Measurements from ENCODE around the gene CALHM2. TPM values are rescaled to one million over a fixed set of nuclear protein-coding genes. Genes with fewer than 3 reads are reported as not detected.

Gene CALHM2
- total RNA-seq, 4 donors from 2014 or later = 5.0 to 40.1 (median 9.3) TPM

- no peak overlapping the region for H3K4me3 ChIP-seq
- no peak overlapping the region for H3K27ac ChIP-seq
- 89% methylated on average over 4 of the region's 4 CpGs; no CpG with 5 or more reads in 1 of the 2 donors for WGBS, 2 donors
- H3K27me3 ChIP-seq = no peaks in the 10 kb centered on the region
- DNase-seq = no peak
- H3K36me3 ChIP-seq = peaks cover 21 to 100% (median 56%) of the 10 kb centered on the region in 3 donors
- H3K4me1 ChIP-seq = peaks cover 0 to 16% (median under 1%) of the 10 kb centered on the region in 3 donors
- intact Hi-C loops (cut with DNase I) = no loop called here
- H3K9me3 ChIP-seq = no peaks in the 10 kb centered on the region
- TF ChIP-seq CTCF (IDR thresholded peaks at IDR 0.05) (no peak), POLR2A (IDR thresholded peaks at IDR 0.05) (no peak)
Measured at GRCh38 chr10:103439776-103440175, 12.4 kb downstream of the CALHM2 start.

GRCh38 chr10:103433858-103434257, 18.3 kb downstream of the CALHM2 start:
- H3K27me3 ChIP-seq = no peaks in the 10 kb centered on the region
- DNase-seq = no peak
- H3K4me1 ChIP-seq = no peaks in the 10 kb centered on the region
- H3K9me3 ChIP-seq = no peaks in the 10 kb centered on the region
- H3K36me3 ChIP-seq = peaks cover 31 to 100% (median 37%) of the 10 kb centered on the region in 3 donors
- intact Hi-C loops (cut with DNase I) = no loop called here
- WGBS, 2 donors = 55 to 65% methylated on average over 2 of the region's 2 CpGs
- H3K4me3 ChIP-seq = no peak overlapping the region
- TF ChIP-seq POLR2A (IDR thresholded peaks at IDR 0.05) (no peak), CTCF (IDR thresholded peaks at IDR 0.05) (no peak)
- no peak overlapping the region for H3K27ac ChIP-seq

GRCh38 chr10:103431902-103432301, 20.3 kb downstream of the CALHM2 start:
- TF ChIP-seq CTCF (IDR thresholded peaks at IDR 0.05) (no peak), POLR2A (IDR thresholded peaks at IDR 0.05) (no peak)
- Histone ChIP-seq H3K4me1 (no peaks in the 10 kb centered on the region), H3K36me3 (peaks cover 17 to 100% (median 31%) of the 10 kb centered on the region in 3 donors), H3K27me3 (no peaks in the 10 kb centered on the region), H3K4me3 (no peak overlapping the region), H3K27ac (no peak overlapping the region), H3K9me3 (no peaks in the 10 kb centered on the region)
- intact Hi-C loops (cut with DNase I) = no loop called here
- 64 to 70% methylated on average over 8 of the region's 8 CpGs for WGBS, 2 donors
- no peak for DNase-seq

GRCh38 chr10:103429647-103430046, 22.5 kb downstream of the CALHM2 start:
- TF ChIP-seq CTCF (IDR thresholded peaks at IDR 0.05) = no peak
- TF ChIP-seq POLR2A (IDR thresholded peaks at IDR 0.05) = no peak
- no peaks in the 10 kb centered on the region for H3K9me3 ChIP-seq
- H3K27me3 ChIP-seq = no peaks in the 10 kb centered on the region
- H3K4me1 ChIP-seq = no peaks in the 10 kb centered on the region
- peaks cover 9 to 100% (median 42%) of the 10 kb centered on the region in 3 donors for H3K36me3 ChIP-seq
- 87 to 94% methylated on average over 5 of the region's 5 CpGs for WGBS, 2 donors
- H3K27ac ChIP-seq = no peak overlapping the region
- no peak overlapping the region for H3K4me3 ChIP-seq
- no peak for DNase-seq
- intact Hi-C loops (cut with DNase I) = no loop called here

- Histone ChIP-seq H3K4me1 (no peaks in the 10 kb centered on the region), H3K36me3 (peaks cover 9 to 100% (median 39%) of the 10 kb centered on the region in 3 donors), H3K27ac (no peak overlapping the region), H3K9me3 (no peaks in the 10 kb centered on the region), H3K27me3 (no peaks in the 10 kb centered on the region), H3K4me3 (no peak overlapping the region)
- 60 to 64% methylated on average over 5 of the region's 5 CpGs for WGBS, 2 donors
- TF ChIP-seq CTCF (IDR thresholded peaks at IDR 0.05) = no peak
- no peak for TF ChIP-seq POLR2A (IDR thresholded peaks at IDR 0.05)
- intact Hi-C loops (cut with DNase I) = no loop called here
- no peak for DNase-seq
Measured at GRCh38 chr10:103428989-103429643, 23.1 kb downstream of the CALHM2 start.

All from esophagus squamous epithelium (tissue), 5 donors.